ENCODE results near the gene SPAG16.

The SPAG16 gene

DNA sequence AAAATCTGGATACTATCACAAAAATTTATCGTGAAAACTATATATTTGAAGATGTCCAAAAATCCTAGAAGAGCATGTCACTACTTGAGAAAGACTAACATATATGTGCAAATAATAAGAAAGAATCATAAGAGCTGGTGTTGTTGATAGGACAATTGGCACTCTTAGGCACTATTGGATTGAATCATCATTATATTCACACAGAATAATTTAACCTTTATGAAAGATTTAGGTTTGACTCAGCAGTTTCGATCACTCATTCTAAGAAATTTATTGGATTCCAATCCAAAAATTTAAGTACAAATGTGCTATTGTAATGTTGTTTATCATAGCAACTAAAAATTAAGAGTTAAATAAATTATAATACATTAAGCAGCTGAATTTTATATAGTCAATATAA, 503.6 kb downstream of the SPAG16 start:
- in situ Hi-C loops (cut with HindIII; ENCODE audit: low sequenced_read_pairs), result no loop called here

- in situ Hi-C loops (cut with HindIII; ENCODE audit: low sequenced_read_pairs), result no loop called here
Measured at GRCh38 chr2:213789940-213790339, 505.7 kb downstream of the SPAG16 start.

DNA sequence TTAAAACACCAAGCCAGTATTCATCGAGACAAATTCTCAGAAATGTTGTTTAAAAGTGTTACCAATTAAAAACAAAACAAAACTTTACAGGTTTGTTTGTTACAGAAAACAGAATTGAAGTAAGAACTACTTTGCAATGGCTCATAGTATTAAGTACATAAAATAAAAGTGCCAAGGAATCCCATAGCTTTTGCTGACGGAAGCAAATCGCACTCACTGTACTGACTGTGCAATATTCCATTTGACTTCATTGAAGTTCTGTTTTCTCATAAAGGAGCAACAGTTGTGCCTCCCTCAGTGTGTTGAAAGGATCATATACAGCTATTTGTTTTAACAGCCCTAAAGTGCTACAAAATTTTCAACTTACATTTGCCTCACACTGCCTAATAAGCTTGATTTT, 507.8 kb downstream of the SPAG16 start:
- in situ Hi-C loops (cut with HindIII; ENCODE audit: low sequenced_read_pairs), result no loop called here

DNA sequence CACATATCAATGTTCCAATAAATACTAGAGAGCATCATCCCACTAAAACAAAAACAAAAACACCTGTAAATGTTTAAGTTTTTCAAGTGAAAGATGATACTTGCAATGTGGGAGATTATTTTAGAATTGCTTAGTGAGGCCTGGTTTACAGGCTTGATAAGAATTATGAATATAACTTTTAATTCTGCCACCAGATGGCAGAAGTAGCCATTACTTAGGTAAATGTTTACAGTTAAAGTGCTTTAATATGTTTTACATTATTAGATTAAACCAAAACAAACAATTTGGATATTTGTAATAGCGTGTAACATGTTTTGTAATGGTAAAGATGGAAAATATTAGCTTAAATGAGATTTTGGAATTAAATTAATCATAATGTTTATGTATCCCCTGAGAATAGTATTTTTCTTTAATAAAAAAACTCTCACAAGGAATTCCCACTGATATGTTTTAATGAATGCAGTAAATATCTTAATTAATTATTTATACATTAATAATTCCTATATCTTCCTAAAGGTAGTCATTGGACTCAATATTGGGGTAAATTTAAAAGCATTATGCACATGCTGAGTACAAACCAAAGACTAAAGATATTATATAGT, 522.0 kb downstream of the SPAG16 start:
- in situ Hi-C loops (cut with HindIII; ENCODE audit: low sequenced_read_pairs), result no loop called here

DNA sequence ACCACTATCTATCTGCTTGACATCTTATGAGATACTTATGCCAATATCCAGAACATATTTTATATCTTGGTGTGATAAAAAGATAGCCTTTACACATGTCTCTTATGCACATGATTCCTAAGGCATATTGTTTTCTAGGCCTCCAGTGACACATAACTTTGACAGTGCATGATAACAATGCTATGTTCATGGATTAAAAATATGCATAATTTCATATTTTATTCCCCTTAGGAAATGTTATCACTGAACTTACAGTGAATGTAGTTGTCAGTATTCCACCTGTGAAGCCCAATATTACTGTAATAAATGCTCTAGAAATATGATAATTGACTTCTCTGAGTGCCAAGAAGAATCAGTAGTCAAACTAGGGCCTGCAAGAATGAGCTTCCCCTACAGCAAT, 532.3 kb downstream of the SPAG16 start:
- in situ Hi-C loops (cut with HindIII; ENCODE audit: low sequenced_read_pairs), result no loop called here

GRCh38 chr2:213818436-213818835, 534.2 kb downstream of the SPAG16 start:
- in situ Hi-C loops (cut with HindIII; ENCODE audit: low sequenced_read_pairs), result no loop called here

DNA sequence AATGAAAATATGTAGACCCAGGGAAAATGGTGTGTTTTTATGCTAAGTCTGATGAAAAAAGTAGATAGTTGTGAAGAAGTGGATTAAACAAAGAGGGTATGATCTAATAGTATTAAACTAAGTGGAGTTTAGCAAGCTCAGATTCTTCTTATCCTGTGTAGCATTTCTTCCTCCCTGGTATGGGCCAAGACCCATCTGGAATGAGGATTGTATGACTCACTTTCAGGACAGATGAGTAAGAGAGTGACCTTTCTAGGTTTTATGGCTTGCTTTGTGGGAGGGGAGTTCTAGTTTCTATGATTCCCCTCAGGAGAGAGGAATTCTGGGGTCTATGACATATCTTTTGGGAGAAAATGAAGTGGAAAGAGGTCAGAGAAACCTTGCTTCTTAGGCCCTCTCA, 550.1 kb downstream of the SPAG16 start:
- in situ Hi-C loops (cut with HindIII; ENCODE audit: low sequenced_read_pairs), result no loop called here

DNA sequence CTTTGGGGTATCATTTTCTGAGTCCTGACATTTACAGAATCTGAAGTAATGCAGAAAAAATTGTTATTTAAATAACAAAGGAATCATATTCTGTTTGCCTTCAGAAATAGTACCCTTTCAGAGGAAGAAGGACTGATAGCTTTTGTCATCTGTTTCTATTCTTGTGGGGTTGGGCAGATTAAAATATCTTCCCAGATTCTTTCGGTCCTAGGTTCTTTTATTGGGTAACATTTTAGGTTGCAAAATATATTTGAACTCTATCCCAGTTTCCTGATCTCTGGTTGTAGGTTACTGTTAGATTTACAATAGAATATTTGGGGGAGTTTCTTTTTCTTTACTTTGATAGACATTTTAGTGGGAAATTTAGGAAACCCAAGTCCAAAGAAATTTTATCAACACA, 550.5 kb downstream of the SPAG16 start:
- in situ Hi-C loops (cut with HindIII; ENCODE audit: low sequenced_read_pairs), result no loop called here

- in situ Hi-C loops (cut with HindIII; ENCODE audit: low sequenced_read_pairs), result no loop called here
Measured at GRCh38 chr2:213846856-213847255, 562.6 kb downstream of the SPAG16 start.

- in situ Hi-C loops (cut with HindIII; ENCODE audit: low sequenced_read_pairs), result no loop called here
Measured at GRCh38 chr2:213847316-213847715, 563.1 kb downstream of the SPAG16 start.

- in situ Hi-C loops (cut with HindIII; ENCODE audit: low sequenced_read_pairs), result no loop called here
Measured at GRCh38 chr2:213848631-213849030, 564.4 kb downstream of the SPAG16 start.

- in situ Hi-C loops (cut with HindIII; ENCODE audit: low sequenced_read_pairs), result no loop called here
Measured at GRCh38 chr2:213861638-213862037, 577.4 kb downstream of the SPAG16 start.

DNA sequence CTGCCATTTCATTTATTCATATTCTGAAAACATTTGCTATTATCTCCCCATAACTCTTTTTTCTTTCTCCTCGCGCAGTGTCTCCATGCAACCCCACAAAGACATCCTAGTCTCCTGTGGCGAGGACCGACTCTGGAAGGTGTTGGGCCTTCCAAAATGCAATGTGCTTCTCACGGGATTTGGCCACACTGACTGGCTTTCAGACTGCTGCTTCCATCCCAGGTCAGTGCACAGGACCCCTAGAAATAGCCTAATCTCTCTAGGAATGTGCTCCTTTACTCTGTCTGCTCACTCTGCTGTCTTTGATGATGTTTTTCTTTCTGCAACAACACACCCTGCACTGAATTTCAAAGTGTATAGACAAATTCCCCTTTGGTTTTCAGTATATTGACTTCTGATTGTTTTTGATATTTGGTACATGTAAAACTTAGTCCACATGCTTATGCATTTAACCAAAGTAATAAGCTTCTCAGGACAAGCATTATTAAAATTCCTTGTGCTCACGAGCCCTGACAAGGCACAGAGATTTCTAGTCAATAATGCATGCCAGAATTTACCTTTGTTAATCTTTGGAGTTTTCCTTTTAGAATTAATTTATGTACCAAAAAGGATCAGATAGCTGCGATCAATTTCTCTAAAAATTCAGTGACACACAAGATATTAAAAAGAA, 578.3 kb downstream of the SPAG16 start:
- in situ Hi-C loops (cut with HindIII; ENCODE audit: low sequenced_read_pairs), result no loop called here

GRCh38 chr2:213863541-213863940, 579.3 kb downstream of the SPAG16 start:
- in situ Hi-C loops (cut with HindIII; ENCODE audit: low sequenced_read_pairs), result no loop called here

DNA sequence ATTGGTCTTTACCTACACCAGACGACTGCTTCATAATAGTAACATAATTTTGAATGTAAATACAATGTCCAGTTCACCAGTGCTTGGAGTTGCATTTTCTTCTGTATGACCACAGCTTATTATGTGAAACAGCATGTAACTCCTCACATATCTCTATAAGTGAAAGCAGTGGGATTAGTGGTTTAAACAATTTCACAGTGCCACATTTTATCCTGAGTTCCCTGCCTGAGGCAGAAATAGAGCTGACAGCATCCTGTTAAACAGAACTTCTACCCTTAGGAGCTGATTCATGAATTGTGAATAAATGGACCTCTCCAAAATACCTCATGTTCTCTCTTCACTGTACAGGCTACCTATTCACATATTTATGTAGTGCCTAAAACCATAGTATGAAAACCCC, 584.3 kb downstream of the SPAG16 start:
- in situ Hi-C loops (cut with HindIII; ENCODE audit: low sequenced_read_pairs), result no loop called here

GRCh38 chr2:213885485-213885884, 601.2 kb downstream of the SPAG16 start:
- in situ Hi-C loops (cut with HindIII; ENCODE audit: low sequenced_read_pairs), result no loop called here

GRCh38 chr2:213914510-213914909, 630.2 kb downstream of the SPAG16 start:
- in situ Hi-C loops (cut with HindIII; ENCODE audit: low sequenced_read_pairs), result no loop called here

GRCh38 chr2:213920014-213920413, 635.8 kb downstream of the SPAG16 start:
- in situ Hi-C loops (cut with HindIII; ENCODE audit: low sequenced_read_pairs), result no loop called here

DNA sequence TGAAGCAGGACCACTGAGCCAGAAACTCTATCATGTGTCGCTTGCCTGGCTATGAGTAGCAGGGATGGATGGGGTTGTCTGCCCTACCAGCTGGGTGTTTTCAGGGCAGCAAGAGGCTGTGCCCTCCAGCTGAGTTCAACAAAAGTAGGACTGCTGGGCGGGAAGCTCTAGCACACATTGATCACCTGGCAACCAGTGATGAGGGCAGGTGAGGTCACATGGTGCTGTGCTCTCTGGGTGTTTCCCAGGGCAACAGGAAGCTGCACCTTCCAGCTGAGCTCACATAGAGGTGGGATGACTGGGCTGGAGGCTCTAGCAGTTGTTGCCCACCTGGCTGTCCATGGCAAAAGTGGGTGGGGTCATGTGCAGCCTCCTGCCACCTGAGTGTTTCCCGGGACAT, 639.3 kb downstream of the SPAG16 start:
- in situ Hi-C loops (cut with HindIII; ENCODE audit: low sequenced_read_pairs), result no loop called here

- in situ Hi-C loops (cut with HindIII; ENCODE audit: low sequenced_read_pairs), result no loop called here
Measured at GRCh38 chr2:213934560-213934959, 650.3 kb downstream of the SPAG16 start.

DNA sequence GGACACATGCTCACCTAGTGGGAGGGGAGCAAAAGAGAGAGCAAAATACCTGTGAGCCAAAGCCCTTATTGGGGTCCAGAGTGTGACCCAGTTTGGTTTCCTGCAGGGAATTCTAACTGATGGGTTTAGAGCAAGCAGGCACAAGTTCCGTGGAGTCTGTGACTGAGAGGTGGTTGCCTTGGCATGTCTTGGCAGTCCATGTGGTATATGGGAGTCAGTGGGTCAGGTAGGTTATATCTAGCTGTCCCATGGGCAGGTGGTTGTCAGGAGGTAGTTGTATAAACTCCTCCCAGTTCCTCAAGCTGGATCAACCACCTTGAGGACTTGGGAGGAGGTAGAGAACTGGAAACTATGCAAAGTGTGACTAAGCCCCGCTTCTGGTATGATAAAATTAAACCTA, 673.8 kb downstream of the SPAG16 start:
- in situ Hi-C loops (cut with HindIII; ENCODE audit: low sequenced_read_pairs), result no loop called here

- in situ Hi-C loops (cut with HindIII; ENCODE audit: low sequenced_read_pairs), result no loop called here
Measured at GRCh38 chr2:213959589-213959988, 675.3 kb downstream of the SPAG16 start.

DNA sequence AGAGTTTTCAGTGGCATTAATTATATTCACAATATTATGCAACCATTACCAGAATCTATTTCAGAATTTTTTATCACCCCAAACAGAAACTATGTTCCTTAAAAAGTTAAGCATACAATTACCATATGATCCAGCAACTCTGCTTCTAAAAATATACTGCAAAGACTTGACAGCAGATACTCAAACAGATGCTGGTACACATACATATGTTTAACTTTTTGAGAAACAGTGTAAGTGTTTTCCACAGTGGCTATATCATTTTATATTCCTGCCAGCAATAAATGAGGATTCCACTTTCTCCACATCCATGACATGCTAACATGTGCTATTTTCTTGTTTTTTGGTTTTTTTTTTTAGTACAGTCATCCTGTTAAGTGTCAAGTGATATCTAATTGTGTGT, 687.3 kb downstream of the SPAG16 start:
- in situ Hi-C loops (cut with HindIII; ENCODE audit: low sequenced_read_pairs), result no loop called here

All from endothelial cell of hepatic sinusoid (primary cell).